ENCODE data around the gene MYO5A. TPM values are rescaled to one million over a fixed set of nuclear protein-coding genes. Genes with fewer than 3 reads are reported as not detected.

Gene MYO5A
- total RNA-seq, 1 experiment from 2014 or later = 21.8 TPM

GRCh38 chr15:52258461-52258860, 270.2 kb downstream of the MYO5A start:
- no peak overlapping the region for H2AFZ ChIP-seq (ENCODE audit: low read length)
- peaks cover 12% of the 10 kb centered on the region; the same call in 1 of the 2 replicates for H3K4me1 ChIP-seq (ENCODE audit: insufficient read depth, low read length)
- Mint-ChIP-seq H3K4me3 (no peak overlapping the region), H3K9me3 (no peaks in the 10 kb centered on the region), H3K27ac (peak overlapping the region; percentile 49 to 97 (median 93); a peak in 5 of 7 replicates), H3K4me1 (peaks cover 55 to 58% of the 10 kb centered on the region in 2 experiments), H3K36me3 (ENCODE audit: insufficient read depth in 1 of 3, low read depth in 3 of 3) (peaks cover 5 to 42% (median 41%) of the 10 kb centered on the region in 3 experiments), H3K27me3 (ENCODE audit: low read depth) (no peaks in the 10 kb centered on the region)
- H2BK20ac ChIP-seq (ENCODE audit: low read depth, low read length, poor library complexity, severe bottlenecking) = no peak overlapping the region
- H2BK15ac ChIP-seq (ENCODE audit: low read depth, low read length) = no peak overlapping the region
- peak overlapping the region; percentile 78 for H2BK120ac ChIP-seq (ENCODE audit: low read depth, low read length, poor library complexity, severe bottlenecking)
- H4K20me1 ChIP-seq (ENCODE audit: control insufficient read depth, insufficient read depth, insufficient read length) = no peaks in the 10 kb centered on the region
- no peak overlapping the region for H3K18ac ChIP-seq (ENCODE audit: insufficient read length, low read depth, low read length)
- H4K91ac ChIP-seq (ENCODE audit: insufficient read length, low read depth, low read length) = no peak overlapping the region
- WGBS (ENCODE audit: extremely low coverage, insufficient read length, low lambda C conversion rate) = no CpG with 5 or more reads among the region's 5 CpGs
- no peak for DNase-seq
- no peaks in the 10 kb centered on the region for H3K9me3 ChIP-seq (ENCODE audit: control insufficient read depth, low read depth, low read length)
- no peak overlapping the region for H3T11ph ChIP-seq (ENCODE audit: low read length)
- H3K4me2 ChIP-seq (ENCODE audit: insufficient read depth, insufficient read length, low read length) = no peak overlapping the region
- no peak overlapping the region for H2BK12ac ChIP-seq (ENCODE audit: insufficient read length, low read depth, low read length)
- H3K27me3 ChIP-seq (ENCODE audit: insufficient read depth, low read length) = no peaks in the 10 kb centered on the region
- H3K14ac ChIP-seq (ENCODE audit: insufficient read depth, low read length) = no peak overlapping the region
- H3K9ac ChIP-seq (ENCODE audit: extremely low read depth, insufficient read length, low read length) = no peak overlapping the region
- H4K8ac ChIP-seq (replicated peaks; ENCODE audit: insufficient read length, low read depth, low read length) = no peak overlapping the region
- no peak overlapping the region for H3K56ac ChIP-seq (ENCODE audit: insufficient read length, low read depth, low read length)
- H2BK5ac ChIP-seq (ENCODE audit: insufficient read length, low read length) = no peak overlapping the region
- H3K23me2 ChIP-seq (ENCODE audit: insufficient read length, low read depth, low read length, poor library complexity, severe bottlenecking) = no peaks in the 10 kb centered on the region
- H3K79me1 ChIP-seq (ENCODE audit: insufficient read depth, low read depth, low read length, poor library complexity, severe bottlenecking) = no peaks in the 10 kb centered on the region
- H4K5ac ChIP-seq (ENCODE audit: insufficient read length, low read depth, low read length) = no peak overlapping the region
- H3K23ac ChIP-seq (ENCODE audit: insufficient read length, low read depth, low read length) = no peak overlapping the region
- no peaks in the 10 kb centered on the region for H3K79me2 ChIP-seq (ENCODE audit: insufficient read depth, low read length)
- no peak overlapping the region for H3K4ac ChIP-seq (ENCODE audit: low read depth, low read length)
- no peak overlapping the region for H2AK5ac ChIP-seq (ENCODE audit: insufficient read length, low read length)
- no peak overlapping the region for H3K27ac ChIP-seq (ENCODE audit: insufficient read length, low read depth, low read length)
- TF ChIP-seq, protein P1, sequence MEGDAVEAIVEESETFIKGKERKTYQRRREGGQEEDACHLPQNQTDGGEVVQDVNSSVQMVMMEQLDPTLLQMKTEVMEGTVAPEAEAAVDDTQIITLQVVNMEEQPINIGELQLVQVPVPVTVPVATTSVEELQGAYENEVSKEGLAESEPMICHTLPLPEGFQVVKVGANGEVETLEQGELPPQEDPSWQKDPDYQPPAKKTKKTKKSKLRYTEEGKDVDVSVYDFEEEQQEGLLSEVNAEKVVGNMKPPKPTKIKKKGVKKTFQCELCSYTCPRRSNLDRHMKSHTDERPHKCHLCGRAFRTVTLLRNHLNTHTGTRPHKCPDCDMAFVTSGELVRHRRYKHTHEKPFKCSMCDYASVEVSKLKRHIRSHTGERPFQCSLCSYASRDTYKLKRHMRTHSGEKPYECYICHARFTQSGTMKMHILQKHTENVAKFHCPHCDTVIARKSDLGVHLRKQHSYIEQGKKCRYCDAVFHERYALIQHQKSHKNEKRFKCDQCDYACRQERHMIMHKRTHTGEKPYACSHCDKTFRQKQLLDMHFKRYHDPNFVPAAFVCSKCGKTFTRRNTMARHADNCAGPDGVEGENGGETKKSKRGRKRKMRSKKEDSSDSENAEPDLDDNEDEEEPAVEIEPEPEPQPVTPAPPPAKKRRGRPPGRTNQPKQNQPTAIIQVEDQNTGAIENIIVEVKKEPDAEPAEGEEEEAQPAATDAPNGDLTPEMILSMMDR (conservative IDR thresholded peaks at IDR 0.05) = no peak
